Heart left ventricle (tissue), 16 donors: Measurements from ENCODE around the gene ALDH3B1. TPM values are rescaled to one million over a fixed set of nuclear protein-coding genes. Genes with fewer than 3 reads are reported as not detected.

ENCODE experiments used
- ATAC-seq, 4 donors: fragments of 200-7000 bp; cut with Tn5 transposase; one replicate each; pipeline ENCODE4 v1.9.1; 2020 to 2022; ENCODE audit warnings: moderate library complexity in 4 of 4, mild to moderate bottlenecking in 3 of 4, moderate number of reproducible peaks in 1 of 4
- DNase-seq, 5 donors: peaks; one replicate each; pipeline ENCODE4 v3.0.0-alpha.2; 2020
- H3K27ac ChIP-seq, 12 donors: fragments of 200-600 bp; sonication (generic) in 4 of 12; one replicate each; pipeline versions ENCODE4 v1.5.0 to v1.8.0; 2016 to 2022; ENCODE audit warnings: mild to moderate bottlenecking in 2 of 12
- H3K27me3 ChIP-seq, 9 donors: fragments of 200-600 bp; sonication (generic) in 2 of 9; one replicate each; pipeline versions ENCODE4 v1.5.1 to v1.8.0; 2016 to 2022; ENCODE audit warnings: mild to moderate bottlenecking in 3 of 9
- H3K36me3 ChIP-seq, 9 donors: fragments of 200-600 bp; sonication (generic) in 2 of 9; one replicate each; pipeline versions ENCODE4 v1.5.0 to v1.8.0; 2018 to 2022; ENCODE audit warnings: mild to moderate bottlenecking in 2 of 9
- H3K4me1 ChIP-seq, 12 donors: fragments of 200-600 bp; sonication (generic) in 4 of 12; one replicate each; pipeline versions ENCODE4 v1.5.0 to v1.8.0; 2016 to 2022; ENCODE audit warnings: mild to moderate bottlenecking in 3 of 12
- H3K4me3 ChIP-seq, 12 donors: fragments of 200-600 bp; sonication (generic) in 4 of 12; one replicate each; pipeline versions ENCODE4 v1.5.0 to v1.8.0; 2017 to 2022; ENCODE audit warnings: mild to moderate bottlenecking in 9 of 12, moderate library complexity in 4 of 12
- H3K9me3 ChIP-seq, 12 donors: fragments of 200-600 bp; sonication (generic) in 4 of 12; one replicate each; pipeline versions ENCODE4 v1.5.0 to v1.8.0; 2016 to 2022; ENCODE audit warnings: mild to moderate bottlenecking in 1 of 12
- POLR2A ChIP-seq, 2 donors: fragments of 450-650 bp; IDR thresholded peaks; one replicate each; pipeline ENCODE4 v1.6.1; 2017; ENCODE audit warnings: antibody characterized with exemption in 2 of 2, mild to moderate bottlenecking in 2 of 2, moderate library complexity in 2 of 2
- WGBS, 4 donors: extraction: QIAGEN DNeasy Blood & Tissue Kit in 2 of 4; methylation state at CpG; one replicate each; pipeline versions ENCODE4 v1.1.5 to v1.1.7; 2013 to 2018; 5-methylcytosine and 5-hydroxymethylcytosine counted together
- intact Hi-C, 10 donors: fragments of 100-400 bp; cut with DNase I; formaldehyde crosslinking; loops; one replicate each; pipeline versions ENCODE4 v1.11.1 to v1.14.2; 2022
- polyA plus RNA-seq, 2 donors: library from polyadenylated mRNA; stranded (reverse); fragments of 200-250 nt; gene quantifications; one replicate each; pipeline ENCODE4 v1.2.3, GENCODE V29; 2013
- total RNA-seq, 9 donors: library from RNA; depleted of rRNA in 2 of 9; stranded (reverse); fragments of >200 nt in 2 of 9; fragmentation: NEBNext Ultra II Directional in 3 of 9; extraction: Animal tissue kit (Norgen Biotek cat#: 25700) in 3 of 9; gene quantifications; one replicate each; pipeline versions ENCODE4 v1.1.0 to v1.2.4, GENCODE V29; 2016 to 2023
- TF ChIP-seq, protein P1 (sequence below), 12 donors: fragments of 200-600 bp; sonication (generic) in 4 of 12; IDR thresholded peaks; one replicate each; pipeline versions ENCODE4 v1.5.0 to v1.8.0; 2018 to 2022; ENCODE audit warnings: antibody characterized with exemption in 12 of 12, mild to moderate bottlenecking in 5 of 12
- donor health status: ischemic (EF 13 %, LVEDD 7.1; RV severe dilation, severe dysfunction).
- donor health status: healthy with polysubstance abuse.
- donor health status: DM: no; HTN: yes; CAD: no.
- donor health status: DM: no; HTN: no; CAD: no.
- donor health status: ischemic (EF 25% LVEDD 6.9; RV normal size, moderate dysfunction).
- donor health status: ischemic (EF 25% LVEDD 5.7; RV mildly dilated, moderate dysfunction).
- donor health status: healthy.
- donor health status: DM: yes; HTN: yes; CAD: no.
- donor health status: ischemic (EF 35%, LVEDD 5.7; RV mildly dilated, moderate dysfunction).
- donor health status: nonischemic (EF 11% LVEDD 7.7; RV severe dilation, severe dysfunction).
- donor health status: DM: yes; HTN: yes; CAD: no.
- donor health status: PGD.
- donor health status: ischemic (EF 29% LVEDD 5.4; RV normal size, mild dysfunction).
- donor health status: nonischemic (EF 23%, LVEDD 6.1; RV moderate dilation, normal function).

ALDH3B1 gene
- total and polyA plus RNA-seq, 11 donors: 2.3 to 25.4 (median 4.4) TPM

DNA sequence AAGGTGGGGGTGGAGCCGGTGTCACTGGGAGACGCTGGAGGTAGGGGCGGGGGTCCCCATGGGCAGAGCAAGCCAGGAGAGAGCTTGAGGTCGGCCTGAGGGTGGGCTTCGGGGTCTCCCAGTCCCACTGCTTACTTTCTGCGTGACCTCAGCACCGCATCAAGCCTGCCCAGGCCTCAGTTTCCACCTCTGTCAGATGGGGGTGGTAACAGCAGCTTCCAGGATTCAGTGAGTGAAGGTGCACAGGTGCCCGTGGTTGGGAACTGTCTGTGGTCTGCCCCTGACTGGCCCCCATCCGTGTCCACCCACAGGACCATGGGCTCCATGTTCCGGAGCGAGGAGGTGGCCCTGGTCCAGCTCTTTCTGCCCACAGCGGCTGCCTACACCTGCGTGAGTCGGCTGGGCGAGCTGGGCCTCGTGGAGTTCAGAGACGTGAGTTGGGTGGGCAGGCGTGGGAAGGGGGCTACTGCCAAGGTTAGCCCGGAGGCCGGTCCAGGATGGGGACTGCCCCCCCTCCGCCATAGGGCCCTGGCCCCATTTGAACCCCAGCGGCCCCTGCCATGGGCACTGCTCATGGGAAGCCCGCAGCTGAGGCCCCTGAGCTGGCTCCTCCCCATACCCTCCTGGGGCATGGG, 30.9 kb downstream of the ALDH3B1 start:
- DNase-seq (peak in 2 of 5 donors; percentile 24 to 62), ATAC-seq (no peak)
- Histone ChIP-seq H3K27me3 (no peaks in the 10 kb centered on the region), H3K9me3 (no peaks in the 10 kb centered on the region), H3K4me1 (peaks cover 11 to 49% (median 37%) of the 10 kb centered on the region in 12 donors), H3K4me3 (peak overlapping the region in 11 of 12 donors; percentile 52 to 95 (median 82)), H3K27ac (peak overlapping the region in 11 of 12 donors; percentile 74 to 96 (median 88)), H3K36me3 (peaks cover 0 to 56% (median 10%) of the 10 kb centered on the region in 9 donors)
- TF ChIP-seq POLR2A (IDR thresholded peaks at IDR 0.05): no peak
- TF ChIP-seq, protein P1, sequence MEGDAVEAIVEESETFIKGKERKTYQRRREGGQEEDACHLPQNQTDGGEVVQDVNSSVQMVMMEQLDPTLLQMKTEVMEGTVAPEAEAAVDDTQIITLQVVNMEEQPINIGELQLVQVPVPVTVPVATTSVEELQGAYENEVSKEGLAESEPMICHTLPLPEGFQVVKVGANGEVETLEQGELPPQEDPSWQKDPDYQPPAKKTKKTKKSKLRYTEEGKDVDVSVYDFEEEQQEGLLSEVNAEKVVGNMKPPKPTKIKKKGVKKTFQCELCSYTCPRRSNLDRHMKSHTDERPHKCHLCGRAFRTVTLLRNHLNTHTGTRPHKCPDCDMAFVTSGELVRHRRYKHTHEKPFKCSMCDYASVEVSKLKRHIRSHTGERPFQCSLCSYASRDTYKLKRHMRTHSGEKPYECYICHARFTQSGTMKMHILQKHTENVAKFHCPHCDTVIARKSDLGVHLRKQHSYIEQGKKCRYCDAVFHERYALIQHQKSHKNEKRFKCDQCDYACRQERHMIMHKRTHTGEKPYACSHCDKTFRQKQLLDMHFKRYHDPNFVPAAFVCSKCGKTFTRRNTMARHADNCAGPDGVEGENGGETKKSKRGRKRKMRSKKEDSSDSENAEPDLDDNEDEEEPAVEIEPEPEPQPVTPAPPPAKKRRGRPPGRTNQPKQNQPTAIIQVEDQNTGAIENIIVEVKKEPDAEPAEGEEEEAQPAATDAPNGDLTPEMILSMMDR (IDR thresholded peaks at IDR 0.05): no peak
- intact Hi-C loops: no loop called here
- WGBS, 4 donors: 82 to 89% (median 85%) methylated on average over 10 to 23 of the region's 23 CpGs

DNA sequence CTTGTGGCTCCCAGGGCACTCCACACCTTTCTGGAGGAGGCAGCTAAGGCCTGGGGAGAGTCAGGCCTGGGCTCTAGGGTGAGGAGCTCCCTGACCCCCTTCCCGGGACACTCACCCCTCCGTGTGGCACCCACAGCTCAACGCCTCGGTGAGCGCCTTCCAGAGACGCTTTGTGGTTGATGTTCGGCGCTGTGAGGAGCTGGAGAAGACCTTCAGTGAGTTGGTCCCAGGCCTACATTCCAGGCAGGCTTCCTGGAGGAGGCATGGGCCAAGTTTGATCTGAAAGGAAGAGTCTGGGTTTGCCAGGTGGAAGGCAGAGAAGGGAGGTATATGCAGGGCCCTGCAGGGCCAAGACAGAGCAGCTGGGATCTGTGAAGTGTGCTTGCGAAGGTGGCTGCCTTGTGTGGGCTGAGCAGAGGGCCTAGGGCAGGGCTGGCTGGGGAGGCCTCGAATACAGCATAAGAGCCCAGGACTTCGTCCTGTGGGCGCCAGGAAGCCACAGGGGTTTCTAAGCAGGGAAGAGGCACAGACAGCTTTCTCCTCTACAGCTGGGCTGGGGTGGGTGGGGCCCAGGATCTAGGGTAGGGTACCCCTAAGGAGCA, 31.6 kb downstream of the ALDH3B1 start:
- whole genome bisulfite sequencing, 4 donors: 87 to 93% (median 91%) methylated on average over 3 to 12 of the region's 12 CpGs
- Histone ChIP-seq H3K36me3 (peaks cover 0 to 58% (median 10%) of the 10 kb centered on the region in 9 donors), H3K4me1 (peaks cover 11 to 42% (median 31%) of the 10 kb centered on the region in 12 donors), H3K4me3 (no peak overlapping the region), H3K27ac (peak overlapping the region in 3 of 12 donors; percentile 5 to 91 (median 38)), H3K9me3 (no peaks in the 10 kb centered on the region), H3K27me3 (no peaks in the 10 kb centered on the region)
- TF ChIP-seq POLR2A (IDR thresholded peaks at IDR 0.05): no peak
- TF ChIP-seq, protein P1 (IDR thresholded peaks at IDR 0.05): no peak
- DNase-seq (peak in 2 of 5 donors; percentile 17 to 25), ATAC-seq (no peak)
- intact Hi-C loops: no loop called here

DNA sequence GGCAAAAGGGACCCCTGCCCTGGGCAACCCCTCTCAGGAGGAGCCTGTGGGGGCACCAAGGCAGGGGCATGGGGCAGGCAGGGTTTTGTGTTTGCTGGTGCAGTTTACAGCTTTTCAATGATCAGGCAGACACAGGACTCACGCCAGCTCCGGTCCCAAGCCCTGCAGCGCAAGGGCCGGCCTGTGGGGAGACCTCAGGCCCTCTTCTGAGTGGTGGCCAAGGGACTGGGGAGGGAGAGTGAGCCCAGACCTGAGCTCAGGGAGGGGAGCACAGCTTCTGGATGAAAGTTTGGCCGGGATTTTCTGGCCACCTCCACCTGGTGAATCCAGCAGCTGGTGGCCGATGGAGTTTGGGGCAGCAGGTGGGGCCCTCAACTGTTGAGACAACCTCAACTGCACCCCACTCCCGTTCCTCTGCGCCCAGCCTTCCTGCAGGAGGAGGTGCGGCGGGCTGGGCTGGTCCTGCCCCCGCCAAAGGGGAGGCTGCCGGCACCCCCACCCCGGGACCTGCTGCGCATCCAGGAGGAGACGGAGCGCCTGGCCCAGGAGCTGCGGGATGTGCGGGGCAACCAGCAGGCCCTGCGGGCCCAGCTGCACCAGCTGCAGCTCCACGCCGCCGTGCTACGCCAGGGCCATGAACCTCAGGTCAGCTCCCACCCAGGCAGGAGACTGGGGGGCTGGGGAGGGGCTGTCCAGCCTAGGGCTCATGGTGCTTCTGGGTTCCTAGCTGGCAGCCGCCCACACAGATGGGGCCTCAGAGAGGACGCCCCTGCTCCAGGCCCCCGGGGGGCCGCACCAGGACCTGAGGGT, 32.3 kb downstream of the ALDH3B1 start:
- intact Hi-C loops: no loop called here
- TF ChIP-seq, protein P1 (IDR thresholded peaks at IDR 0.05): no peak
- TF ChIP-seq POLR2A (IDR thresholded peaks at IDR 0.05): no peak
- DNase-seq: peak in 3 of 5 donors; percentile 17 to 60 (median 24)
- ATAC-seq: no peak
- Histone ChIP-seq H3K36me3 (peaks cover 0 to 62% (median 10%) of the 10 kb centered on the region in 9 donors), H3K9me3 (no peaks in the 10 kb centered on the region), H3K4me1 (peaks cover 9 to 35% (median 24%) of the 10 kb centered on the region in 12 donors), H3K27me3 (no peaks in the 10 kb centered on the region), H3K27ac (peak overlapping the region in 2 of 12 donors; percentile 5 to 38), H3K4me3 (no peak overlapping the region)
- WGBS, 4 donors: 88 to 98% (median 93%) methylated on average over 16 to 27 of the region's 27 CpGs

DNA sequence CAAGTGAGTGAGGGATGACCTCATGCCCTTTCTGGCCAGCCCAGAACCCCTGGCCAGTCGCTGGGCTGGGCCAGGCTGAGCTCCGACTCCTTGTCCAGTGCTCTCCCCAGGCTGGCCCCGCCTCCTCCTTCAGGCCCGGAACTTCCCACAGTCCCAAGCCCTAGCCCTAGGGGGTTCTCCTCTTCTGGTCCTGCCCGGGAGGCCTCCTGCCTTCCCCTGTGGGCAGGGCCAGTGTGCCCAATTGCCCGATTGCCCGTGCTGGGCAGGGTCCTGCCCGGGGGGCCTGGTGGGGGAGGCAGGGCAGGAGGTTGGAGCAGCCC, 32.9 kb downstream of the ALDH3B1 start:
- intact Hi-C loops: no loop called here
- DNase-seq (peak in 1 of 5 donors; percentile 17), ATAC-seq (no peak)
- Histone ChIP-seq H3K4me1 (peaks cover 4 to 29% (median 18%) of the 10 kb centered on the region in 12 donors), H3K27me3 (no peaks in the 10 kb centered on the region), H3K9me3 (no peaks in the 10 kb centered on the region), H3K4me3 (no peak overlapping the region), H3K36me3 (peaks cover 0 to 68% (median 12%) of the 10 kb centered on the region in 9 donors), H3K27ac (peak overlapping the region in 1 of 12 donors; percentile 38)
- WGBS, 4 donors: 78 to 86% (median 81%) methylated on average over 3 to 8 of the region's 8 CpGs
- TF ChIP-seq, protein P1 (IDR thresholded peaks at IDR 0.05): no peak
- no peak for TF ChIP-seq POLR2A (IDR thresholded peaks at IDR 0.05)
